GM10248 (cell line): ENCODE measurements around the gene DIAPH2.

ENCODE experiments used
- CTCF ChIA-PET: fragments of 300-600 bp; sonication (Branson Sonifier 250); formaldehyde crosslinking; extraction: SDS; loops from one replicate; lab custom pipeline; 2021; ENCODE audit warnings: antibody characterized with exemption; lab: Yijun Ruan, JAX
- POLR2A ChIA-PET: fragments of 350-650 bp; sonication (Branson Sonifier 250); formaldehyde crosslinking; extraction: SDS; loops from one replicate; lab custom pipeline; 2020; ENCODE audit warnings: antibody characterized with exemption; lab: Yijun Ruan, JAX
- DNase-seq: peaks from one replicate; pipeline ENCODE4 v3.0.0; 2012; ENCODE audit errors: extremely low spot score
- CTCF ChIP-seq: IDR thresholded peaks from 2 replicates; pipeline ENCODE4 v1.5.1; 2012; ENCODE audit warnings: mild to moderate bottlenecking, low read depth; ENCODE audit errors: extremely low read depth, missing control alignments, control extremely low read depth

DIAPH2 gene

GRCh38 chrX:97597954-97598353, 913.3 kb downstream of the DIAPH2 start:
- DNase-seq, result no peak
- TF ChIP-seq CTCF, result no peak
- ChIA-PET CTCF (interaction anchor here (1.1 kb wide), 1 partner anchor 14 kb away, joined by 3 read pairs; no protein-coding TSS in a partner anchor), POLR2A (no interaction called here)

- ChIA-PET POLR2A (no interaction called here), CTCF (interaction anchor here (1.0 kb wide), 1 partner anchor 32 kb away, joined by 3 read pairs; no protein-coding TSS in a partner anchor)
- DNase-seq, result no peak
- TF ChIP-seq CTCF, result no peak
Observed at GRCh38 chrX:97602465-97603258, 918.0 kb downstream of the DIAPH2 start.

- POLR2A ChIA-PET, result no interaction called here
- no peak for TF ChIP-seq CTCF
- CTCF ChIA-PET, result no interaction called here
- DNase-seq, result no peak
Observed at GRCh38 chrX:97605271-97605670, 920.6 kb downstream of the DIAPH2 start.

GRCh38 chrX:97609357-97609756, 924.7 kb downstream of the DIAPH2 start:
- no peak for TF ChIP-seq CTCF
- CTCF ChIA-PET, result no interaction called here
- DNase-seq, result no peak

GRCh38 chrX:97609938-97610337, 925.3 kb downstream of the DIAPH2 start:
- ChIA-PET POLR2A (no interaction called here), CTCF (no interaction called here)
- DNase-seq, result no peak
- no peak for TF ChIP-seq CTCF

More at GRCh38 chrX:97609357-97609756, 924.7 kb downstream of the DIAPH2 start:
- POLR2A ChIA-PET, result no interaction called here

GRCh38 chrX:97616883-97617530, 932.4 kb downstream of the DIAPH2 start:
- no peak for TF ChIP-seq CTCF
- DNase-seq, result peak; percentile 17
- ChIA-PET CTCF (interaction anchor here (1.5 kb wide), 1 partner anchor 10 kb away, joined by 4 read pairs; no protein-coding TSS in a partner anchor), POLR2A (no interaction called here)
